HepG2 (cell line): ENCODE results near the gene SEC63. TPM values are rescaled to one million over a fixed set of nuclear protein-coding genes. Genes with fewer than 3 reads are reported as not detected.

Experiments used
- ATAC-seq: fragments of 200-7000 bp; cut with Tn5 transposase; 3 replicates; pipeline ENCODE4 v1.9.1; 2020; ENCODE audit warnings: mild to moderate bottlenecking, moderate library complexity
- BruUV-seq: library from RNA; stranded (reverse); fragments of 400-500 nt; replicated peaks from 2 replicates; lab custom pipeline; 2021; lab: Mats Ljungman, UMichigan
- CTCF ChIA-PET: fragments of 300-600 bp; formaldehyde crosslinking; extraction: SDS; loops from one replicate; lab custom pipeline; 2021; ENCODE audit warnings: low total read pairs, inconsistent platforms, low intra/inter-chr PET ratio; lab: Yijun Ruan, JAX
- POLR2A ChIA-PET: fragments of 350-600 bp; sonication (Branson Sonifier 250); formaldehyde crosslinking; loops from one replicate; lab custom pipeline; 2020; ENCODE audit warnings: antibody characterized with exemption, inconsistent platforms; lab: Yijun Ruan, JAX
- DNase-seq: peaks from one replicate; pipeline ENCODE4 v3.0.0-alpha.2; 2015; ENCODE audit warnings: low spot score
- FAIRE-seq: peaks from 3 replicates; lab custom pipeline; 2011; peaks lifted over from hg19 to GRCh38; lab: Jason Lieb, UNC
- H2AFZ ChIP-seq: one replicate; pipeline ENCODE4 v1.6.1; 2011; ENCODE audit warnings: low read length, inconsistent platforms
- H3K27ac ChIP-seq: fragments of 300-600 bp; 3 replicates; pipeline ENCODE4 v1.8.0; 2011; ENCODE audit warnings: mixed run types, mild to moderate bottlenecking, mixed read lengths, low read length, inconsistent platforms; ENCODE audit not compliant: insufficient read depth; ENCODE audit errors: extremely low read length
- H3K27me3 ChIP-seq, 2 experiments: fragments of 200-600 bp in 1 of 2; 2 replicates in 1 of 2; 3 replicates in 1 of 2; pipeline versions ENCODE4 v1.6.0 to v1.8.0; 2011; ENCODE audit warnings: low read length in 2 of 2, mild to moderate bottlenecking in 2 of 2, moderate library complexity in 2 of 2, inconsistent platforms in 1 of 2; ENCODE audit not compliant: insufficient read depth in 2 of 2, control insufficient read depth in 1 of 2
- H3K36me3 ChIP-seq, 2 experiments: fragments of 200-600 bp in 1 of 2; replicated peaks in 1 of 2; 2 replicates in 1 of 2; 3 replicates in 1 of 2; pipeline versions ENCODE4 v1.5.1 to v1.8.0; 2011; ENCODE audit warnings: low read length in 2 of 2, inconsistent platforms in 1 of 2; ENCODE audit not compliant: insufficient read depth in 2 of 2, control insufficient read depth in 1 of 2
- H3K4me1 ChIP-seq: 2 replicates; pipeline ENCODE4 v1.5.1; 2012; ENCODE audit warnings: low read length, inconsistent platforms; ENCODE audit not compliant: insufficient read depth
- H3K4me2 ChIP-seq: 2 replicates; pipeline ENCODE4 v1.6.0; 2011; ENCODE audit warnings: low read depth, low read length, inconsistent platforms
- H3K4me3 ChIP-seq, 3 experiments: fragments of 200-600 bp in 1 of 3; sonication (generic), shearing (Covaris generic) in 1 of 3; replicated peaks in 1 of 3; 2 replicates each; pipeline ENCODE4 v1.5.1; 2011 to 2016; ENCODE audit warnings: low read length in 3 of 3, inconsistent platforms in 2 of 3, low read depth in 2 of 3, mild to moderate bottlenecking in 2 of 3, control low read depth in 1 of 3, mixed read lengths in 1 of 3; ENCODE audit not compliant: insufficient read depth in 1 of 3
- H3K79me2 ChIP-seq: one replicate; pipeline ENCODE4 v1.6.1; 2011; ENCODE audit warnings: low read length, inconsistent platforms; ENCODE audit not compliant: insufficient read depth
- H3K9ac ChIP-seq: 2 replicates; pipeline ENCODE4 v1.6.0; 2011; ENCODE audit warnings: mild to moderate bottlenecking, low read depth, low read length, inconsistent platforms; ENCODE audit not compliant: insufficient read depth
- H3K9me3 ChIP-seq: 2 replicates; pipeline ENCODE4 v1.5.1; 2012; ENCODE audit warnings: mild to moderate bottlenecking, low read length
- H4K20me1 ChIP-seq: 2 replicates; pipeline ENCODE4 v1.6.0; 2011; ENCODE audit warnings: inconsistent platforms, mild to moderate bottlenecking, low read length, moderate library complexity; ENCODE audit not compliant: insufficient read depth
- ASH2L ChIP-seq: fragments of 300-600, 200-600 bp; sonication (generic); IDR thresholded peaks from 2 replicates; pipeline ENCODE4 v1.7.0; 2017; ENCODE audit warnings: low read depth, mild to moderate bottlenecking, moderate library complexity, mixed read lengths, low read length; ENCODE audit not compliant: insufficient read length
- ATF7 ChIP-seq, 2 experiments: fragments of 450-650 bp in 1 of 2; sonication (generic) in 1 of 2; formaldehyde crosslinking in 1 of 2; IDR thresholded peaks; 2 replicates each; pipeline versions ENCODE4 v1.4.0 to v1.6.1; 2016 to 2020; ENCODE audit warnings: antibody characterized with exemption in 1 of 2, mild to moderate bottlenecking in 1 of 2, missing genetic modification reagents in 1 of 2
- KAT8 ChIP-seq: IDR thresholded peaks from 2 replicates; pipeline ENCODE4 v1.6.1; 2016; ENCODE audit warnings: missing genetic modification reagents, missing compliant biosample characterization
- NKX3-1 ChIP-seq: sonication (generic); formaldehyde crosslinking; IDR thresholded peaks from 2 replicates; pipeline ENCODE4 v1.5.0; 2020; ENCODE audit warnings: missing genetic modification reagents
- RARG ChIP-seq: sonication (generic); formaldehyde crosslinking; IDR thresholded peaks from 2 replicates; pipeline ENCODE4 v1.4.0; 2020; ENCODE audit warnings: low read depth, mild to moderate bottlenecking, missing genetic modification reagents
- RORA ChIP-seq: sonication (generic); formaldehyde crosslinking; IDR thresholded peaks from 2 replicates; pipeline ENCODE4 v1.5.0; 2020; ENCODE audit warnings: mild to moderate bottlenecking, missing genetic modification reagents, moderate library complexity
- ZBTB2 ChIP-seq: sonication (generic); formaldehyde crosslinking; IDR thresholded peaks from 2 replicates; pipeline ENCODE4 v1.8.0; 2022; ENCODE audit warnings: low read depth, missing genetic modification reagents
- ZIK1 ChIP-seq: sonication (generic); formaldehyde crosslinking; IDR thresholded peaks from 2 replicates; pipeline ENCODE4 v1.5.0; 2020; ENCODE audit warnings: mild to moderate bottlenecking, low read depth, missing genetic modification reagents, borderline replicate concordance
- WGBS: methylation state at CpG from one replicate; pipeline ENCODE4 v1.1.6; 2017; ENCODE audit warnings: low lambda C conversion rate; 5-methylcytosine and 5-hydroxymethylcytosine counted together
- in situ Hi-C: cut with HindIII; loops from 2 replicates; pipeline ENCODE4 v1.10.0; 2017; ENCODE audit warnings: low pct_unique_long_range_greater_than_20kb; ENCODE audit not compliant: extremely low pct_ligation_motif_present
- intact Hi-C: fragments of 100-400 bp; cut with micrococcal nuclease; formaldehyde crosslinking; loops from one replicate; pipeline ENCODE4 v1.10.0; 2022; ENCODE audit not compliant: unreplicated experiment
- polyA plus RNA-seq, 8 experiments: library from polyadenylated mRNA; depleted of rRNA in 3 of 8; stranded (reverse) in 7 of 8; unstranded in 1 of 8; fragments of >200 nt; fragmentation: Illumina TruSeq in 4 of 8; extraction: Trizol in 4 of 8; gene quantifications; 2 replicates each; pipeline versions ENCODE4 v1.2.1 to v1.2.3, GENCODE V29; 2011 to 2016; ENCODE audit warnings: low read depth in 4 of 8, missing spikeins in 1 of 8, mixed read lengths in 1 of 8; ENCODE audit not compliant: insufficient read depth in 1 of 8
- total RNA-seq, 5 experiments: library from RNA; depleted of rRNA; stranded (reverse); fragments of >200 nt; fragmentation: Illumina TruSeq; extraction: Trizol; gene quantifications; 2 replicates each; pipeline ENCODE4 v1.2.3, GENCODE V29; 2016; ENCODE audit warnings: low read depth in 1 of 5

SEC63 gene
- total and polyA plus RNA-seq, 2 of the 13 experiments (the other 11 are each of a cell fraction or from before 2014, with no cell fraction given), result 20.2 to 45.9 TPM

- intact Hi-C loops, result loop anchor here (10.0 kb wide), 1 partner anchor 106 kb away; no protein-coding TSS in a partner anchor
- H3K4me1 ChIP-seq, result no peaks in the 10 kb centered on the region
- in situ Hi-C loops, result no loop called here
- no TSS peak for BruUV-seq
- H3K36me3 ChIP-seq, result no peaks in the 10 kb centered on the region
- ATAC-seq (no peak), FAIRE-seq (no peak), DNase-seq (no peak)
- no peak overlapping the region for H3K9ac ChIP-seq
- no peak overlapping the region for H3K4me2 ChIP-seq
- no peaks in the 10 kb centered on the region for H4K20me1 ChIP-seq
- H3K27ac ChIP-seq, result no peak overlapping the region
- no peaks in the 10 kb centered on the region for H3K9me3 ChIP-seq
- TF ChIP-seq ATF7 (IDR thresholded peaks at IDR 0.05), result peak; percentile 60
- TF ChIP-seq ATF7 (CRISPR knock-in tag; IDR thresholded peaks at IDR 0.05), result no peak
- no peak for TF ChIP-seq NKX3-1 (CRISPR knock-in tag)
- no peak for TF ChIP-seq ZIK1 (CRISPR knock-in tag)
- H3K79me2 ChIP-seq, result no peaks in the 10 kb centered on the region
- no peak overlapping the region for H2AFZ ChIP-seq
- POLR2A ChIA-PET, result no interaction called here
- 35% methylated on average over 2 of the region's 3 CpGs for WGBS
- no peak overlapping the region for H3K4me3 ChIP-seq
- CTCF ChIA-PET, result no interaction called here
- H3K27me3 ChIP-seq, result peaks cover 0 to 3% of the 10 kb centered on the region in 2 experiments; a peak in 3 of 5 replicates
Observed at GRCh38 chr6:107840636-107841274, 117.3 kb downstream of the SEC63 start.

- no peak for DNase-seq
- BruUV-seq, result no TSS peak
- Histone ChIP-seq H3K4me3 (no peak overlapping the region), H3K9ac (no peak overlapping the region), H3K27me3 (peaks cover 0 to 1% of the 10 kb centered on the region in 2 experiments; a peak in 2 of 5 replicates), H2AFZ (no peak overlapping the region), H3K9me3 (no peaks in the 10 kb centered on the region), H3K79me2 (no peaks in the 10 kb centered on the region), H3K4me2 (no peak overlapping the region), H4K20me1 (no peaks in the 10 kb centered on the region), H3K27ac (no peak overlapping the region), H3K36me3 (no peaks in the 10 kb centered on the region), H3K4me1 (no peaks in the 10 kb centered on the region)
- FAIRE-seq, result no peak
- ChIA-PET CTCF (no interaction called here), POLR2A (no interaction called here)
- ATAC-seq, result no peak
- in situ Hi-C loops (no loop called here), intact Hi-C loops (no loop called here)
- TF ChIP-seq ZBTB2 (CRISPR knock-in tag) (no peak), RARG (CRISPR knock-in tag) (no peak), RORA (no peak), KAT8 (CRISPR knock-in tag) (no peak), ASH2L (no peak)
- 66% methylated on average over 7 of the region's 7 CpGs for WGBS
Observed at GRCh38 chr6:107833136-107833535, 124.9 kb downstream of the SEC63 start.
